ENCODE measurements around the gene CARNS1. TPM values are rescaled to one million over a fixed set of nuclear protein-coding genes. Genes with fewer than 3 reads are reported as not detected.

CARNS1 gene
- total RNA-seq, 2 experiments from 2014 or later: 1.9 to 2.0 TPM

DNA sequence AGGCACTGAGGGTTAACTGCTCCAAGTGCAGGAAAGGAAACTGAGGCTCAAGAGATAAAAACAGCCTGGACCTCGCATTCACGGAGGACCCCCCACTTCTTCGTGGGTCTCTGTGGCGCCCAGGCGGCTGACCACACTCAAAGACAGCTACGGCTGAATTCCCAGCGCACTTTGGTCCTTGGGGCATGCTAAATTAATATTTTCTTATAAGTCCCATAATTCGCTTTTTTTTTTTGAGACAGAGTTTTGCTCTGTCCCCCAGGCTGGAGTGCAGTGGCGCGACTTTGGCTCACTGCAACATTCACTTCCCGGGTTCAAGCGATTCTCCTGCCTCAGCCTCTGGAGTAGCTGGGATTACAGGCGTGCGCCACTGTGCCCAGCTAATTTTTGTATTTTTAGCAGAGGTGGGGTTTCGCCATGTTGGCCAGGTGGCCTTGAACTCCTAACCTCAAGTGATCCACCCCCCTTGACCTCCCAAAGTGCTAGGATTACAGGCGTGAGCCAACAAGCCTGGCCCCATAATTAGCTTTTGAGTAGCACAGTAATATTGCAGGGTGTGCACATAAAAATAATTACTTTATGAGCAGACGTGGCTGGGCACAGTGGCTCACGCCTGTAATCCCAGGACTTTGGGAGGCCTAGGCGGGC is 13.2 kb upstream of the CARNS1 start:
- CTCF ChIA-PET: interaction anchor here (0.7 to 5.0 kb wide), 18 partner anchors 8 to 228 kb away, joined by 3 to 34 read pairs (median 6); partner anchors contain the start of genes NUDT8, PTPRCAP and RAD9A
- POLR2A ChIA-PET: interaction anchor here (0.5 to 3.2 kb wide), 14 partner anchors 10 to 131 kb away, joined by 3 to 26 read pairs (median 5); partner anchors contain the start of genes CDK2AP2, PTPRCAP, RAD9A and RPS6KB2

DNA sequence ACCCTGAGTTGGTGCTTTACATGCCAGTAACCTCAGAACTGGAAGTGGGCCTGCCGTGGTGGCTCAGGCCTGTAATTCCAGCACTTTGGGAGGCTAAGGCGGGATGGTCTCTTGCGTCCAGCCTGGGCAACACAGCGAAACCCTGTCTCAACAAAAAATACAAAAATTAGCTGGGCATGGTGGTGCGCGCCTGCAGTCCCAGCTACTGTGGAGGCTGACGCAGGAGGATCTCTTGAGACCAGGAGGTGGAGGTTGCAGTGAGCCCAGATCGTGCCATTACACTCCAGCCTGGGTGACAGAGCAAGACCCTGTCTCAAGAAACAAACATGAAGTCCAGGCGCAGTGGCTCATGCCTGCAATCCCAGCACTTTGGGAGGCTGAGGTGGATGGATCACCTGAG is 12.4 kb upstream of the CARNS1 start:
- ChIA-PET POLR2A (interaction anchor here (0.6 to 2.7 kb wide), 12 partner anchors 9 to 857 kb away, joined by 3 to 31 read pairs (median 6); partner anchors contain the start of genes CDK2AP2, PTPRCAP, RAD9A and TMEM134), CTCF (interaction anchor here (0.7 to 5.0 kb wide), 11 partner anchors 9 to 135 kb away, joined by 3 to 34 read pairs (median 5); partner anchors contain the start of genes CDK2AP2, POLD4 and RAD9A)

DNA sequence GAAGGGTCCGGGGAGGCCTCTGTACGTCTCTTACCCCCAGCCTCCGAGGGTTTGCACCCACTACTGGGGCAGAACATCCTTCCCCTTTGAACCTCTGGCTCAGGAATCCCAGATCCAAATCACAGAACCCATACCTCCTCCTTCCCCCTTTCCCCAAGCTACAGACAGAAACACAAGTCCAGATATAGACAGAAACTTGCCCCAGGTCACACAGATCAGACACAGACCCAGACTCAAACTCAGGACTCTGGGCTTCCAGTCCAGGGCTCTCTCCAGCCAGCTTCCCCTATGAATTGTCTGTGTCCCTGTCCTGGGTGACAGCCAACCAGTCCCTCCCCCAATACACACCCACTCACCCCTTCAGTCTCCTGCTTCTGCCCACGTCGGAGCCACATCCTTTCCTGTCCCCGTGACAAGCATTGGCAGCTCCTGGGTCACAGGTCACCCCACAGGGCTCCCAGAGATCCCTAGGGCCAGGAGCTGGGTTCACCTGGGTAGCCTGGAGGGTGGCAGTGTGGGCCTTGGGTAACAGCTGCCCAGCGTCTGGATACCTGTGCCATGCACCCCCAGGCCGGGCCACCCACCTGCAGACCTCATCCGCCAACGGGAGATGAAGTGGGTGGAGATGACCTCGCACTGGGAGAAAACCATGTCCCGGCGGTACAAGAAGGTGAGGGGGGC is 10.8 kb upstream of the CARNS1 start:
- ChIA-PET POLR2A (interaction anchor here (1.0 to 2.7 kb wide), 8 partner anchors 7 to 165 kb away, joined by 3 to 31 read pairs (median 8); partner anchors contain the start of genes PTPRCAP, RAD9A, RPS6KB2 and TMEM134), CTCF (interaction anchor here (0.6 to 5.0 kb wide), 11 partner anchors 9 to 103 kb away, joined by 3 to 34 read pairs (median 5); partner anchors contain the start of genes CDK2AP2, POLD4 and RAD9A)

DNA sequence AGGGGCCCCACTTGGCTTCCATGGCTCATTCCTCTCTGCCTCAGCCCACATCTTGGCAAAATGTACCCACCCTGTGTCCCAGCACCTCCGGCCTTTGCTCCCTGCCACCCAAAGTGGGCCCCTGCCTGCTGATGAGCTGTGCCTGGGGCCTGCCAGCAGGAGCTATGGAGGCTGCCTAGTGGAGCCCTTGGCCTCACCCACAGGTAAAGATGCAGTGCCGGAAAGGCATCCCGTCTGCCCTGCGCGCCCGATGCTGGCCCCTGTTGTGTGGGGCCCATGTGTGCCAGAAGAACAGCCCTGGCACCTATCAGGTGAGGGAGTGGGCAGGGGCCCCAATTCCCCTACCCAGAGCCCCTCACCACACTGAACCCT is 10.3 kb upstream of the CARNS1 start:
- POLR2A ChIA-PET: interaction anchor here (1.0 to 2.7 kb wide), 6 partner anchors 12 to 165 kb away, joined by 3 to 31 read pairs (median 10); partner anchors contain the start of genes PTPRCAP, RPS6KB2 and TMEM134
- CTCF ChIA-PET: interaction anchor here (0.6 to 5.0 kb wide), 5 partner anchors 13 to 63 kb away, joined by 3 to 34 read pairs (median 5); no protein-coding TSS in a partner anchor

DNA sequence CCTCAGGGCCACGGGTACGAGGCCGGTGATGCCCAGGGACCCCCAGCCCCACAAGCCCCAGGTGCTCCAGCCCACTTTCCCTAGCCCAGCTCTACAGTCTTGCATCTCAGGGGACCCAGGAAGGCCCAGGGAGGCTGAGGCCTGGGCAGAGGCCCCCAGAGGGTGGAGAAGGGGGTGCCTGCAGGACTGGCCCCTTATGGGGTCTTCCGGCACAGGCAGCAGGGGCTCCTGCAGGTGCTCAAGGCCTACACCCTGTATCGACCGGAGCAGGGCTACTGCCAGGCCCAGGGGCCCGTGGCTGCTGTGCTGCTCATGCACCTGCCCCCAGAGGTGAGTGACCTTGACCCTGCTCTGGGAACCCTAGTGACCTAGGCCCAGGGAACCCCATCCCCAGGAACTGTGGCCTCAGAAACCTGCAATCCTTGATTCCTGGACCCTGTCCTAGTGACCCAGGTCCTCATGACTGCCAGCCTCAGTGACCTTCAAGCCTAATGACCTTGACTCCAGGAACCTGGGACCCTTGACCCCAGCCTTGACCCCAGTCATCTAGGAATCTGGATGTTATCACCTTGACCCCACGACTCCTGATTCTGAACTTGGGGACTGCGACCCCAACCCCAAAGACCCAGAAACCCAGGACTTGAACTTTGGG is 9.7 kb upstream of the CARNS1 start:
- CTCF ChIA-PET: interaction anchor here (1.7 to 5.0 kb wide), 3 partner anchors 13 to 54 kb away, joined by 5 to 34 read pairs (median 6); no protein-coding TSS in a partner anchor

DNA sequence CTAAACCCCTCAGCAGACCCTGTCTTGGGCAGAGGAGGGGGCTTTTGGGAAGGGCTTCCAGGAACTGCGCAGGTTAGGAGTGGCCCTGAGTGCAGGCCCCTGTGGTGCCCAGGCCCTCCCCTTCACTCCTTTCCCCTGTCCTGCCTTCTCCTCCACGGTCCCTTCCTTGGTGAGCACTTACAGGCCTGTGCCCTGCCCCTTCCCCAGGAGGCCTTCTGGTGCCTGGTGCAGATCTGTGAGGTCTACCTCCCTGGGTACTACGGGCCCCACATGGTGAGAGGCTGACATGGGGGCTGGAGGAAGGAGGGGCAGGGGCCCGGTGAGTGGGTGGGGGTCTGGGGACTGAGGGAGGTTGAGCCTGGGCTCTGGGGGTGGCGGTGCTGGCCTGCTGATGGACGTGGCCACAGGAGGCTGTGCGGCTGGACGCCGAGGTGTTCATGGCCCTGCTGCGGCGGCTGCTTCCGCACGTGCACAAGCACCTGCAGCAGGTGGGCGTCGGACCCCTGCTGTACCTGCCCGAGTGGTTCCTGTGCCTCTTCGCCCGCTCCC is 9.0 kb upstream of the CARNS1 start:
- ChIA-PET POLR2A (interaction anchor here (0.6 to 3.2 kb wide), 6 partner anchors 11 to 1984 kb away, joined by 3 to 28 read pairs (median 8); partner anchors contain the start of gene PTPRCAP), CTCF (interaction anchor here (0.6 to 1.2 kb wide), 3 partner anchors 8 to 26 kb away, joined by 3 to 4 read pairs (median 3); no protein-coding TSS in a partner anchor)

More for the DNA sequence above, 9.7 kb upstream of the CARNS1 start:
- POLR2A ChIA-PET: interaction anchor here (1.0 to 2.7 kb wide), 4 partner anchors 12 to 32 kb away, joined by 3 to 31 read pairs (median 16); partner anchors contain the start of genes PTPRCAP and RPS6KB2

DNA sequence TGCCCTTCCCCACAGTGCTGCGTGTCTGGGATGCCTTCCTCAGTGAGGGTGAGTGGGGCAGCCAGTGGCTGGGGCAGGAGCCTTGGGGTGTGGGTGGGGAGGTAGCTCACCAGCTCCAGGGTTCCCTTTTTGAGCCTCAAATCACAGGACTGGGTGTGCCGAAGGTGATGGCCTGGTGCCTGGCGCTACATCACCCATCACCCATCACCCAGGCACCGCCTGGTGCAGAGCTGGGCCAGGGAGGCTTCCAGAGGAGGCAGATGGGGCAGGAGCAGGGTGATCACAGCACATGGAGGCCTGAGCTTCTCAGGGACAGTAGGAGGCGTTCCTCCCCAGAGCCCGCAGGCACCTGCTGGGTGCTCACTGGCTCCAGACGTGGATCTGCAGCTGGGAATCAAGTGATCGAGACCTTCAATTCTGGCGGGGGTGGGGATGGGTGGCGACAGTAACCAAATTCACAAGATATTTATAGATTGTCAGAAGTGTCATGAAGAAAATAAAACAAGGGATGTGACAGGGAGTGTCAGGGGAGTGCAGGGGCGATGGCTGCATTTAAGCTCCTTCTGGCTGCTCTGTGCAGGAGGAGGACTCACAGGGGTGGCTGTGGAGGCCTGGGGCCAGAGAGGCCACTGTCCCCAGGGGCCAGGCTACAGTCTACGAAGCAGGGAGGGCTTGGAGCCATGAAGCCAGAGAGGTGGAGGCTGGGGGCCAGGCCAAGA is 8.3 kb upstream of the CARNS1 start:
- CTCF ChIA-PET: interaction anchor here (0.6 to 1.5 kb wide), 5 partner anchors 9 to 25 kb away, joined by 3 to 4 read pairs (median 3); no protein-coding TSS in a partner anchor
- POLR2A ChIA-PET: interaction anchor here (0.6 to 3.2 kb wide), 10 partner anchors 9 to 1984 kb away, joined by 3 to 28 read pairs (median 4); partner anchors contain the start of gene PTPRCAP

DNA sequence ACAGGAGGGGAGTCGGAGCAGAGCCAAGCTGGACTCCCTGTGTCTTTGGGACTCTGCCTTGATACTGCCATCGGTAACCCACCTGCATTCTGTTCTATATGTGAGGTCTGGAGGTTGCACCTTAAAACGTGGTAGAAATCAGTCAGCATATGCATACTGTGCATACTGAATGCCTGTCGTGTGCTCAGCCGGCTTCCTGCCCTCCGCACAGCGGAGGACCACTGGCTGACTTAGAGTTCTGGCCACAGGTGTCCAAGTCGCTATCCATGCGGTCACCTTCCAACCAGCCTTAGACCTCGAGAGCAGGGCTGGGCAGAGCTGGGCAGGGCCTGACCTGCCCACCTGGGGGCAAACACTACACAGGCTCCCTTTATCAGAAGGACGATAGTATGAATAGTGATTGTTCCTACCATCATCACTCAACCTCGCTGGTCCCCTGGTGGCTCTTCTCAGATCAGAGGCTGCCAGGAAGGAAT is 7.8 kb upstream of the CARNS1 start:
- POLR2A ChIA-PET: interaction anchor here (0.8 to 3.2 kb wide), 8 partner anchors 9 to 98 kb away, joined by 3 to 28 read pairs (median 4); partner anchors contain the start of genes PTPRCAP and RPS6KB2
- CTCF ChIA-PET: interaction anchor here (0.6 to 1.5 kb wide), 5 partner anchors 9 to 36 kb away, joined by 3 to 4 read pairs (median 3); no protein-coding TSS in a partner anchor

DNA sequence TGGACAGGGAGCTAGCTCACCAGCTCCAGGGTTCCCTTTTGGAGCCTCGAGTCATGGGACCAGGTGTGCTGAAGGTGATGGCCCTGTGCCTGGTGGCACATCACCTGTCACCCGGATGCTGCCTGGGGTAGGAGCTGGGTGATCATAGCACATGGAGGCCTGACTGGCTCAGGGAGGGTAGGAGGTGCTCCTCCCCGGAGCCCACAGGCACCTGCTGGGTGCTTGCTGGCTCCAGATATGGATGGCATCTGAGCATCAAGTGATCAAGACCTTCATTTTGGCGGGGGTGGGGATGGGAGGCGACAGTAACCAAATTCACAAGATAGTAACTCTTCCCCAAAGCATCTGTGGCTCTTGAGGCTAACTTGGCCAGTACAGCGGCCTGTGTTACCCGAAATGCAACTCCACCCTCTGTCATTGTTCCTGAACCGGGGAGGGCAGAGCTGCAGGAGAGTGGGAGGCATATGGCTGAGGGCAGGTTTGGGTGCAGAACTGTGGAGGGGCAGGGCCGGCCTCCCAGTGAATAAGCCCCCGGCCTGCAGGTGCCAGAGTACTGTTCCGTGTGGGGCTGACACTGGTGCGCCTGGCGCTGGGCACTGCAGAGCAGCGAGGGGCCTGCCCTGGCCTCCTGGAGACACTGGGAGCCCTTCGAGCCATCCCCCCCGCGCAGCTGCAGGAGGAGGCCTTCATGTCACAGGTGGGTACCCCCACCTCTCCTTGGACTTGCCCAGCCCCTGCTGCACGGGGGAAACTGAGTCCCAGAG is 6.9 kb upstream of the CARNS1 start:
- CTCF ChIA-PET: interaction anchor here (0.6 to 1.5 kb wide), 7 partner anchors 8 to 255 kb away, joined by 3 to 8 read pairs (median 4); no protein-coding TSS in a partner anchor
- POLR2A ChIA-PET: interaction anchor here (0.6 to 3.2 kb wide), 10 partner anchors 9 to 92 kb away, joined by 3 to 28 read pairs (median 4); partner anchors contain the start of genes PTPRCAP and RPS6KB2

DNA sequence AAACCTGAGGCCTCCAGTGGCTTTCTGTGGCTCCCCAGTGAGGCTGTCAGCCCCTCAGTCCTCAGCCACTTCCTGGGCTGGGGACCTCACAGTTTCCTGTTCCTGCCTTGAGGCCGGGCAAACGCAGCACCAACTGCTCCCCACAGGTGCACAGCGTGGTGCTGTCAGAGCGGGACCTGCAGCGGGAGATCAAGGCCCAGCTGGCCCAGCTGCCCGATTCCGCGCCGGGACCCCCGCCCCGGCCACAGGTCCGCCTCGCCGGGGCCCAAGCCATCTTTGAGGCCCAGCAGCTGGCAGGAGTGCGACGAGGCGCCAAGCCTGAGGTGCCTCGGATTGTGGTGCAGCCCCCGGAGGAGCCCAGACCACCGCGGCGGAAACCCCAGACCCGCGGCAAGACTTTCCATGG is 6.2 kb upstream of the CARNS1 start:
- ChIA-PET POLR2A (interaction anchor here (0.6 to 3.2 kb wide), 6 partner anchors 8 to 93 kb away, joined by 3 to 28 read pairs (median 8); partner anchors contain the start of gene PTPRCAP), CTCF (interaction anchor here (0.6 to 1.5 kb wide), 3 partner anchors 9 to 255 kb away, joined by 3 to 8 read pairs (median 5); no protein-coding TSS in a partner anchor)

DNA sequence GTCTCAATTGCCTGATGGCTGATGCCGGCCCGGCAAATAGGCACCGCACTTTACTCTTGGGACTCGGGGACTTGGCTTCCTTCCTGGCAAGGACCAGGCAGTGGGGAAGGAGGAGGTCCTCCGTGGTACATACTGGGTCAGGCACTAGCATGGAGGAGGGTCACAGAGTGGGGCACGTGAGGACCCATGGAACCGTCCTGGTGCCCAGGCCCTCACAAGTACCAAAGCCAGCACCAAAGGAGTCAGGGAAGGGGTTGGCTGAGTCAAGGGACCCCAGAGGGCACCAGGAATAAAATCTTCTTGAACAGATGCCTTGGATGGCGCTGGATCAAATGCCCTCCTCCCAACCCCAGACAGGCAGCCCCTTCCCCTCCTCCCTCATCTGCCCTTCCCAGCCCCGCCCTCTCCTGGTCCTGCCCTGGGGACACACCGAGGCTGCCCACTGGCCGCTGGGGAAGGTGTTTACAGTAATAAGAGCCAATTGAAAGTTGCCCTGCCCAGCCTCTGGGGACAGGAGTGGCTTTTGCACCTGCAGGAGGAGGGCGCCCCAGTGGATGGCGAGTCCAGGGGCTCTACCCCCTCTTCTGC is 5.6 kb upstream of the CARNS1 start:
- POLR2A ChIA-PET: interaction anchor here (3.2 kb wide), 1 partner anchor 10 kb away, joined by 28 read pairs; no protein-coding TSS in a partner anchor
- CTCF ChIA-PET: interaction anchor here (1.5 kb wide), 1 partner anchor 9 kb away, joined by 8 read pairs; no protein-coding TSS in a partner anchor

DNA sequence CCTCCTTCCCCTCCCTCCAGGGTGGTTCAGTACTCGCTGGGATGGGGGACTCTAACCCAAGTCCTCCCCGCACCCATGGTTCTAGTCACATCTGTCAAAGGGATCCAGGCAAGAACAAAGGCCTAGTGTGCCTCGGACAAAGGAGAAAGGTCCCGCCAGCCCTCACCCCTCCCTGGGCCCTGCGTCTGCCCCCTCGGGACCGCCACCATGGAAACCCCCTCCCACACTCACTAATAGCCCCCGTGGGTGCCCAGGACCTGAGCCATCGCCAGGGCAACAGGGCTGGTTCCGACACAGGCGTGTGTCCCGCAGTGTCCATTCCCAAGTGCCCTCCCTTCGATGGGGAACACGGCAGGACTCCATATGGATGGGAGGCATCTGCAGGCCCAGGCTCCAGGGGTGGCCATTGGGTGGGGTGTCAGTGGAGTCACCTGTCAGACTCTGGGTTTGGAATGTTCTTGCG is 5.1 kb upstream of the CARNS1 start:
- ChIA-PET POLR2A (no interaction called here), CTCF (interaction anchor here (1.4 kb wide), 1 partner anchor 28 kb away, joined by 3 read pairs; no protein-coding TSS in a partner anchor)

DNA sequence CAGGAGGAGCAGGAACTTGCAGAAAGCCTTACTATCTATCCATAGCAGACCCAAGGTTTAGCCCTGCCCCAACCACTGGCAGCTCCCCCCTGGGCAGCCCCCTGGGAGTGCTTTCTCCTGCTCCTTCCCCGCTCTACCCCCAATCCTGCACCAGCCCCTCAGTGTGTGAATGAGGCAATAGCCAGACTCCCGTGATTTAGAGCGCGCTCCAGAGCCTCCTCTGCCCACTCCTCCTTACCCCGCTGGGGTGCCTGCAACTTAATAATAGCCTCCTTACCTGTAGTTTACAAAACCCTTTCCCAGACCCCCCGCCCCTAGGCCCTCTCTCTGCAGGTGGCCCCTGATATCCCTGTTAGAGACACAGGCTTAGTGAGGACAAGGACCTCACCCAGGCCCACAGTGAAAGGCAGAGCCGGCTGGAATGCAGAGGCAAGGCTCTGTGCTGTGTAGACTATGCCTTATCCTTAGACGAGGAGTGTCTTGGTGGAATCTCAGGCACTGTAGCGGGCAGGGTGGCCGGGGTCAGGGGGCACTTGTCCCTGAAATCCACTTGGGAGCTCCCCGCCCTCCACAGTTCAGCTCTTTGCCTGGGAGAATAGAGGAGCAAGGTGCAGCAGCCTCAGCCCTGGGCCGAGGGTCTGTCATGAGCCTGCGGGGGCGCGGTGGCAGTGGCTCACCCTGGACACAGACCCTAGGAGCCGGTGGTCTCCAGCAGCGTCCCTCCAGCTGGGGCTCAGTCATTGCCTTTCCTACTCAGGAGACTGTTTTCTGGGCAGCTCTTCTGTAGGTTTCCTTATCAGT is 4.3 kb upstream of the CARNS1 start:
- ChIA-PET POLR2A (interaction anchor here (0.6 to 2.0 kb wide), 4 partner anchors 7 to 32 kb away, joined by 5 to 7 read pairs (median 6); partner anchors contain the start of genes CORO1B, PPP1CA and TBC1D10C), CTCF (interaction anchor here (1.1 to 1.7 kb wide), 5 partner anchors 9 to 58 kb away, joined by 3 to 6 read pairs (median 3); partner anchors contain the start of genes PPP1CA and TMEM134)

DNA sequence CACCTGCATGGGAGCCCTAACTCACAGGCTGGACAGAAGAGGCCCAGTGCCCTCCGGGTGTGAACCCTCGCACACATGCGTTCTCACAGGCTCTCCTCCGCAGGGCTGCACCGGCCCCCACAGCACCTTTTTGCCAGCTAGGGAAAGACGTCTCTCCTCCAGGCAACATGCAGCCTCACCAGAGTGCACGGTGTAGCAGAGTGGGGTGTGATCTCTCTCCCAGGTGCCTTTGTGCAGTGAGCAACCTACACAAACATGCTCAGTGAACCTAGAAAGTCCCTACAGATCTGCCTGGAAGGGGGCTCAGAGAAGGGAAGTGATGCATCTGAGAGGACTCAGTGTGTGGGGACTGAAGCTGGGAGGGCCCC is 3.7 kb upstream of the CARNS1 start:
- POLR2A ChIA-PET: interaction anchor here (0.6 to 2.0 kb wide), 4 partner anchors 8 to 32 kb away, joined by 5 to 7 read pairs (median 6); partner anchors contain the start of genes CORO1B, PPP1CA and TBC1D10C
- CTCF ChIA-PET: interaction anchor here (1.1 to 1.7 kb wide), 5 partner anchors 9 to 57 kb away, joined by 3 to 6 read pairs (median 3); partner anchors contain the start of genes PPP1CA and TMEM134

Data from activated CD8-positive, alpha-beta memory T cell treated with anti-CD3 and anti-CD28 coated beads for 36 hours (primary cell).